ENCODE data around the gene RIT2.

The RIT2 gene

DNA sequence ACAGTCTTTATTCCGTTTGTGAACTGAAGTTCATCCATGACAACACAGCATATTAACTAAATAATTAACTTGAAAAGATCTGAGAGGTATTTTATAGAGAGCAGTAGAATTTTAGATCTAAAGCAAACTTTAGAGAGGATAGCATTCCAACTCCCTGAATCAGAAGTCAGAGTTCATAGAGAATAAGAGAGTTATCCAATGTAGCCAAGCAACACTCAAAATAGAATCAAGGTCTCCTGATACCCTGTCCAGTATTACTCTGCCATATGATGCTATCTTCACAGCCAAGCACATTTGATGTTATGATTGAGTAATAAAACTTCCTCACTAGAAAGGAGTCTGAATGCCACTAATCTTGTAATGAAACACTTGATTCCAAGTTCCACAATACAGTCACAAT lies 55.5 kb downstream of the RIT2 start (continued):
- TF ChIP-seq, protein P1, sequence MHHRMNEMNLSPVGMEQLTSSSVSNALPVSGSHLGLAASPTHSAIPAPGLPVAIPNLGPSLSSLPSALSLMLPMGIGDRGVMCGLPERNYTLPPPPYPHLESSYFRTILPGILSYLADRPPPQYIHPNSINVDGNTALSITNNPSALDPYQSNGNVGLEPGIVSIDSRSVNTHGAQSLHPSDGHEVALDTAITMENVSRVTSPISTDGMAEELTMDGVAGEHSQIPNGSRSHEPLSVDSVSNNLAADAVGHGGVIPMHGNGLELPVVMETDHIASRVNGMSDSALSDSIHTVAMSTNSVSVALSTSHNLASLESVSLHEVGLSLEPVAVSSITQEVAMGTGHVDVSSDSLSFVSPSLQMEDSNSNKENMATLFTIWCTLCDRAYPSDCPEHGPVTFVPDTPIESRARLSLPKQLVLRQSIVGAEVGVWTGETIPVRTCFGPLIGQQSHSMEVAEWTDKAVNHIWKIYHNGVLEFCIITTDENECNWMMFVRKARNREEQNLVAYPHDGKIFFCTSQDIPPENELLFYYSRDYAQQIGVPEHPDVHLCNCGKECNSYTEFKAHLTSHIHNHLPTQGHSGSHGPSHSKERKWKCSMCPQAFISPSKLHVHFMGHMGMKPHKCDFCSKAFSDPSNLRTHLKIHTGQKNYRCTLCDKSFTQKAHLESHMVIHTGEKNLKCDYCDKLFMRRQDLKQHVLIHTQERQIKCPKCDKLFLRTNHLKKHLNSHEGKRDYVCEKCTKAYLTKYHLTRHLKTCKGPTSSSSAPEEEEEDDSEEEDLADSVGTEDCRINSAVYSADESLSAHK (tag by site-specific recombination; IDR thresholded peaks at IDR 0.05), result no peak
- no peak for TF ChIP-seq ZNF837 (tag by site-specific recombination; IDR thresholded peaks at IDR 0.05)

GRCh38 chr18:43054815-43055519 lies 60.5 kb downstream of the RIT2 start:
- no peaks in the 10 kb centered on the region; the same call in 1 of the 2 replicates for H3K4me1 ChIP-seq (ENCODE audit: control insufficient read depth, insufficient read depth, low read length)
- ChIA-PET POLR2A (no interaction called here), CTCF (no interaction called here)
- H3K36me3 ChIP-seq (ENCODE audit: control insufficient read depth in 2 of 2, insufficient read depth in 1 of 2, low read length in 2 of 2), result no peaks in the 10 kb centered on the region
- TF ChIP-seq ZNF707 (tag by site-specific recombination; IDR thresholded peaks at IDR 0.05) (no peak), ZNF521 (tag by site-specific recombination; IDR thresholded peaks at IDR 0.05) (no peak), ZNF658 (tag by site-specific recombination; IDR thresholded peaks at IDR 0.05) (no peak), ZNF24 (tag by site-specific recombination; IDR thresholded peaks at IDR 0.05) (no peak), ZNF624 (tag by site-specific recombination; IDR thresholded peaks at IDR 0.05) (no peak), HOXD13 (CRISPR knock-in tag; IDR thresholded peaks at IDR 0.05; ENCODE audit: borderline replicate concordance) (no peak), ZNF239 (tag by site-specific recombination; IDR thresholded peaks at IDR 0.05) (no peak), ZNF830 (tag by site-specific recombination; IDR thresholded peaks at IDR 0.05; ENCODE audit: low read depth) (no peak), ZNF514 (tag by site-specific recombination; IDR thresholded peaks at IDR 0.05) (no peak), YY2 (tag by site-specific recombination; IDR thresholded peaks at IDR 0.05) (no peak), ZNF350 (tag by site-specific recombination; IDR thresholded peaks at IDR 0.05) (no peak), SETDB1 (IDR thresholded peaks at IDR 0.05; ENCODE audit: insufficient read length, low read length) (no peak), ZSCAN16 (tag by site-specific recombination; IDR thresholded peaks at IDR 0.05) (no peak), ZNF423 (tag by site-specific recombination; IDR thresholded peaks at IDR 0.05) (no peak), ZNF529 (tag by site-specific recombination; IDR thresholded peaks at IDR 0.05; ENCODE audit: insufficient replicate concordance) (no peak), ZNF600 (tag by site-specific recombination; IDR thresholded peaks at IDR 0.05) (no peak), ZNF560 (tag by site-specific recombination; IDR thresholded peaks at IDR 0.05; ENCODE audit: borderline replicate concordance) (no peak), ZNF558 (tag by site-specific recombination; IDR thresholded peaks at IDR 0.05) (no peak)
- TF ChIP-seq, protein P2, sequence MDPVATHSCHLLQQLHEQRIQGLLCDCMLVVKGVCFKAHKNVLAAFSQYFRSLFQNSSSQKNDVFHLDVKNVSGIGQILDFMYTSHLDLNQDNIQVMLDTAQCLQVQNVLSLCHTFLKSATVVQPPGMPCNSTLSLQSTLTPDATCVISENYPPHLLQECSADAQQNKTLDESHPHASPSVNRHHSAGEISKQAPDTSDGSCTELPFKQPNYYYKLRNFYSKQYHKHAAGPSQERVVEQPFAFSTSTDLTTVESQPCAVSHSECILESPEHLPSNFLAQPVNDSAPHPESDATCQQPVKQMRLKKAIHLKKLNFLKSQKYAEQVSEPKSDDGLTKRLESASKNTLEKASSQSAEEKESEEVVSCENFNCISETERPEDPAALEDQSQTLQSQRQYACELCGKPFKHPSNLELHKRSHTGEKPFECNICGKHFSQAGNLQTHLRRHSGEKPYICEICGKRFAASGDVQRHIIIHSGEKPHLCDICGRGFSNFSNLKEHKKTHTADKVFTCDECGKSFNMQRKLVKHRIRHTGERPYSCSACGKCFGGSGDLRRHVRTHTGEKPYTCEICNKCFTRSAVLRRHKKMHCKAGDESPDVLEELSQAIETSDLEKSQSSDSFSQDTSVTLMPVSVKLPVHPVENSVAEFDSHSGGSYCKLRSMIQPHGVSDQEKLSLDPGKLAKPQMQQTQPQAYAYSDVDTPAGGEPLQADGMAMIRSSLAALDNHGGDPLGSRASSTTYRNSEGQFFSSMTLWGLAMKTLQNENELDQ (tag by site-specific recombination; IDR thresholded peaks at IDR 0.05; ENCODE audit: low read depth), result no peak
- TF ChIP-seq, protein P3, sequence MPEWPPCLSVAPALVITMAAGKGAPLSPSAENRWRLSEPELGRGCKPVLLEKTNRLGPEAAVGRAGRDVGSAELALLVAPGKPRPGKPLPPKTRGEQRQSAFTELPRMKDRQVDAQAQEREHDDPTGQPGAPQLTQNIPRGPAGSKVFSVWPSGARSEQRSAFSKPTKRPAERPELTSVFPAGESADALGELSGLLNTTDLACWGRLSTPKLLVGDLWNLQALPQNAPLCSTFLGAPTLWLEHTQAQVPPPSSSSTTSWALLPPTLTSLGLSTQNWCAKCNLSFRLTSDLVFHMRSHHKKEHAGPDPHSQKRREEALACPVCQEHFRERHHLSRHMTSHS (tag by site-specific recombination; IDR thresholded peaks at IDR 0.05), result no peak
- H3K4me3 ChIP-seq (ENCODE audit: low read depth, low read length), result no peak overlapping the region
- no peaks in the 10 kb centered on the region; the same call in 1 of the 2 replicates for H3K9me3 ChIP-seq (ENCODE audit: control insufficient read depth, insufficient read depth, low read depth, low read length)
- H3K27ac ChIP-seq (ENCODE audit: extremely low read depth, low read depth, low read length), result no peak overlapping the region
